Suprapubic skin (tissue), 4 donors: ENCODE results near the gene GALNT15. TPM values are rescaled to one million over a fixed set of nuclear protein-coding genes. Genes with fewer than 3 reads are reported as not detected.
A peak's percentile ranks its signal among the peaks of the same experiment; 100 is the strongest.

Experiments used
- DNase-seq, 2 donors: peaks; one replicate each; pipeline ENCODE4 v3.0.0-alpha.2; 2019; ENCODE audit warnings: low spot score in 2 of 2
- H3K27ac ChIP-seq: fragments of 200-600 bp; sonication (generic); one replicate; pipeline ENCODE4 v1.5.1; 2019
- H3K27me3 ChIP-seq: fragments of 200-600 bp; sonication (generic); one replicate; pipeline ENCODE4 v1.5.1; 2019
- H3K36me3 ChIP-seq: fragments of 200-600 bp; sonication (generic); one replicate; pipeline ENCODE4 v1.5.1; 2019
- H3K4me1 ChIP-seq: fragments of 200-600 bp; sonication (generic); one replicate; pipeline ENCODE4 v1.5.1; 2019
- H3K4me3 ChIP-seq: fragments of 200-600 bp; sonication (generic); one replicate; pipeline ENCODE4 v1.5.1; 2019; ENCODE audit warnings: mild to moderate bottlenecking
- H3K9me3 ChIP-seq: fragments of 200-600 bp; sonication (generic); one replicate; pipeline ENCODE4 v1.5.1; 2019
- EP300 ChIP-seq: sonication (generic); formaldehyde crosslinking; IDR thresholded peaks from one replicate; pipeline ENCODE4 v1.6.1; 2017; ENCODE audit warnings: antibody characterized with exemption
- POLR2A ChIP-seq, 2 donors: fragments of 450-650 bp; IDR thresholded peaks; one replicate each; pipeline ENCODE4 v1.6.1; 2017; ENCODE audit warnings: antibody characterized with exemption in 2 of 2, mild to moderate bottlenecking in 2 of 2, moderate library complexity in 2 of 2
- POLR2AphosphoS5 ChIP-seq, 3 donors: sonication (generic); formaldehyde crosslinking; IDR thresholded peaks; one replicate each; pipeline ENCODE4 v1.6.1; 2017; ENCODE audit warnings: antibody characterized with exemption in 3 of 3
- WGBS: methylation state at CpG from one replicate; pipeline ENCODE4 v1.1.5; 2018; 5-methylcytosine and 5-hydroxymethylcytosine counted together
- total RNA-seq, 4 donors: library from RNA; depleted of rRNA; stranded (reverse); fragments of >200 nt; gene quantifications; one replicate each; pipeline ENCODE4 v1.1.0, GENCODE V29; 2016
- TF ChIP-seq, protein P1 (sequence below), 2 donors: fragments of 200-600 bp in 1 of 2; fragments of 450-650 bp in 1 of 2; sonication (generic) in 1 of 2; IDR thresholded peaks; one replicate each; pipeline ENCODE4 v1.5.1; 2016 to 2019; ENCODE audit warnings: antibody characterized with exemption in 2 of 2, mild to moderate bottlenecking in 1 of 2, moderate library complexity in 1 of 2

GALNT15 gene
- total RNA-seq, 4 donors from 2014 or later, result 15.5 to 113 (median 49.1) TPM

DNA sequence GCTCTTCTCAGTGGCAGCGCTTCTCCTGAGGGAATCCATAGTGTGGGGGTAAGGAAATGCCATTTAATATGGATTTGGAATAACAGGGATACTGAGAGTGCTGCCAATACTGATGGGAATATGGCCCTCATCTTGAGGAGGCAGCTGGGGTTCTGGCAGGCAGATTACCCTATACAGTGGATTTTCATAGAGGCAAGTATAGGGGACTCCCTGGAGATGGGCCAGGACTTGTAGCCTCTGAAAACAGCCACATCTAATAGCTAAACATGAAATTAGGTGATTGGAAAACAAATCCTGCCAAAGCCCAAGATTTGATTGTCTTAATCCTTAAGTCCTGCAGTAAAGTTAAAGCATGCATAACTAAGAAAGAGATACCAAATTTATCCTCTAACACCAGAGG lies 59.3 kb downstream of the GALNT15 start:
- H3K4me1 ChIP-seq, result no peaks in the 10 kb centered on the region
- H3K36me3 ChIP-seq, result no peaks in the 10 kb centered on the region
- H3K27me3 ChIP-seq, result no peaks in the 10 kb centered on the region
- H3K27ac ChIP-seq, result no peak overlapping the region
- no peak overlapping the region for H3K4me3 ChIP-seq
- 100% methylated on average over 1 of the region's 1 CpG for WGBS
- TF ChIP-seq, protein P1, sequence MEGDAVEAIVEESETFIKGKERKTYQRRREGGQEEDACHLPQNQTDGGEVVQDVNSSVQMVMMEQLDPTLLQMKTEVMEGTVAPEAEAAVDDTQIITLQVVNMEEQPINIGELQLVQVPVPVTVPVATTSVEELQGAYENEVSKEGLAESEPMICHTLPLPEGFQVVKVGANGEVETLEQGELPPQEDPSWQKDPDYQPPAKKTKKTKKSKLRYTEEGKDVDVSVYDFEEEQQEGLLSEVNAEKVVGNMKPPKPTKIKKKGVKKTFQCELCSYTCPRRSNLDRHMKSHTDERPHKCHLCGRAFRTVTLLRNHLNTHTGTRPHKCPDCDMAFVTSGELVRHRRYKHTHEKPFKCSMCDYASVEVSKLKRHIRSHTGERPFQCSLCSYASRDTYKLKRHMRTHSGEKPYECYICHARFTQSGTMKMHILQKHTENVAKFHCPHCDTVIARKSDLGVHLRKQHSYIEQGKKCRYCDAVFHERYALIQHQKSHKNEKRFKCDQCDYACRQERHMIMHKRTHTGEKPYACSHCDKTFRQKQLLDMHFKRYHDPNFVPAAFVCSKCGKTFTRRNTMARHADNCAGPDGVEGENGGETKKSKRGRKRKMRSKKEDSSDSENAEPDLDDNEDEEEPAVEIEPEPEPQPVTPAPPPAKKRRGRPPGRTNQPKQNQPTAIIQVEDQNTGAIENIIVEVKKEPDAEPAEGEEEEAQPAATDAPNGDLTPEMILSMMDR (IDR thresholded peaks at IDR 0.05), result no peak
- TF ChIP-seq EP300 (no peak), POLR2AphosphoS5 (IDR thresholded peaks at IDR 0.05) (no peak), POLR2A (IDR thresholded peaks at IDR 0.05) (no peak)
- DNase-seq, result no peak
- no peaks in the 10 kb centered on the region for H3K9me3 ChIP-seq

DNA sequence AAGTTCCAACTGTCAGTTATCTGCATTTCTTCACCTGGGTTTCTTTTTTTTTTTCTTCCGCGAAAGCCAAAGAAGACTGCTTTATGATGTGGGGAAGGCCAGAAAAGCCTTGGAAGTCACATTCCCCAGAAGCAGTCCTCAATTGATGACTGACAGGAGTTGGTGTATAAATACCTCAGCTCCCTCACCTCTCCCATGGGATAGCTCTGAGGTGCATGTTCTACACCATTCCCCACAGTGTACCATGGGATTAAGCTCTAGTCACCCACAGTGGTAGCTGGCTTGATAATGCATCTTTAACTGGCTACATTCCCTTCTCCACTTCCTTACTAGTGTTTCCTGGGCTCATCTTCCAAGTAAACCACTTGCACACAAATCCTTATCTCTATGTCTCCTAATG lies 59.8 kb downstream of the GALNT15 start:
- 90% methylated on average over 2 of the region's 2 CpGs for WGBS
- DNase-seq, result no peak
- Histone ChIP-seq H3K27ac (no peak overlapping the region), H3K36me3 (no peaks in the 10 kb centered on the region), H3K27me3 (no peaks in the 10 kb centered on the region), H3K4me3 (no peak overlapping the region), H3K9me3 (no peaks in the 10 kb centered on the region), H3K4me1 (no peaks in the 10 kb centered on the region)
- TF ChIP-seq, protein P1 (IDR thresholded peaks at IDR 0.05), result no peak
- no peak for TF ChIP-seq POLR2A (IDR thresholded peaks at IDR 0.05)
- no peak for TF ChIP-seq EP300
- TF ChIP-seq POLR2AphosphoS5 (IDR thresholded peaks at IDR 0.05), result no peak

DNA sequence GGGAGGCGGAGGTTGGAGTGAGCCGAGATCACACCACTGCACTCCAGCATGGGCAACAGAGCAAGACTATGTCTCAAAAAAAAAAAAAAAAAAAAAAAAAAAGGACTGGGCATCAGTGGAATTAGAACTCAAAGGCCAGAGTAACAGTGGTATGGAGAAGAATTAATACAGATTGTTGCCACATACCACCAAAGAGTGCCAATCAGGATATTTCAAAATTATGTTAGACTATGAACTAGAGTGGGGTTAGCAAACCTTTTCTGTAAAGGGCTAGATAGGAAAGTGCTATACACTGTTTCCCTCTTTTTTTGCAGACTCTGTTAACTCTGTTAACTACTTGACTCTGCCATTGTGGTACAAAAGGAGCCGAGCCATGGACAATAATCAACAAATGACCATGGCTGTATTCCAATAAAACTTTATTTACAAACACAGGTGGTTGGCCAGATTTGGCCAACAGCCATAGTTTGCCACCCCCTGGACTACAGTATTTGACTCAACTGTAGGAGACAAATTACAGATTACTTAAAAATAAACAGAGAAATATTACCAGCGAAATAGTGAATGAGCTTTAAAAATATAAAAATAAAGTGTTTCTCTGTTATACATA lies 61.7 kb downstream of the GALNT15 start:
- Histone ChIP-seq H3K27me3 (no peaks in the 10 kb centered on the region), H3K9me3 (no peaks in the 10 kb centered on the region), H3K27ac (no peak overlapping the region), H3K36me3 (no peaks in the 10 kb centered on the region), H3K4me3 (no peak overlapping the region), H3K4me1 (peaks cover 7% of the 10 kb centered on the region)
- WGBS, result 88% methylated on average over 4 of the region's 4 CpGs
- TF ChIP-seq, protein P1 (IDR thresholded peaks at IDR 0.05), result no peak
- no peak for TF ChIP-seq EP300
- no peak for TF ChIP-seq POLR2AphosphoS5 (IDR thresholded peaks at IDR 0.05)
- TF ChIP-seq POLR2A (IDR thresholded peaks at IDR 0.05), result no peak
- no peak for DNase-seq

DNA sequence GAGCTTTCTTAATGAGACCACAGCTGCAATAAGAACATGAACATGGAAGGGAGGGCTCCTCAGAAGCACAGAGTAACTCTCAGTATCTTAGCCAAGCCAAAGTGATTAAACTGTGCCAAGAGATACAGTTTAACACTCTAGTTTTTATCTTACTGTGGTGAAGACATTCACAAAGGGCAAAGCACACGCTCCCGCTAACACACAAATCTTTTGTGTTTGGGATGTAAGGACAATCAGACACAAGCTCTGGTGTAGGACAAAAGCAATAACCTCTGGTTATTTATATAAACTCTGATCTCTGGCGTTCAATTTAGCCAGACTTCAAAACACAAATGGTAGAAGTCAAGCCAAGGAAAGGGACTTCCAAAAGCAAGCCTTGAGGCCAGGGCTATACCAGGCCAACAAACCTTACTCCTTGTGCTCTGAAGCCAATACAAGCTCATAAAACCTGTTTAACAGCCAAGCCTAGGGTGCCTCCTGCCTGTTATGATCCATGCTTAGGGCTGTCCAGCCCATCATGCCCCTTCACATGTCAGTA lies 62.4 kb downstream of the GALNT15 start:
- 76% methylated on average over 3 of the region's 3 CpGs for WGBS
- DNase-seq, result no peak
- Histone ChIP-seq H3K4me1 (peaks cover 7% of the 10 kb centered on the region), H3K9me3 (no peaks in the 10 kb centered on the region), H3K27me3 (no peaks in the 10 kb centered on the region), H3K4me3 (no peak overlapping the region), H3K27ac (no peak overlapping the region), H3K36me3 (no peaks in the 10 kb centered on the region)
- TF ChIP-seq, protein P1 (IDR thresholded peaks at IDR 0.05), result no peak
- TF ChIP-seq POLR2AphosphoS5 (IDR thresholded peaks at IDR 0.05), result no peak
- no peak for TF ChIP-seq EP300
- no peak for TF ChIP-seq POLR2A (IDR thresholded peaks at IDR 0.05)

DNA sequence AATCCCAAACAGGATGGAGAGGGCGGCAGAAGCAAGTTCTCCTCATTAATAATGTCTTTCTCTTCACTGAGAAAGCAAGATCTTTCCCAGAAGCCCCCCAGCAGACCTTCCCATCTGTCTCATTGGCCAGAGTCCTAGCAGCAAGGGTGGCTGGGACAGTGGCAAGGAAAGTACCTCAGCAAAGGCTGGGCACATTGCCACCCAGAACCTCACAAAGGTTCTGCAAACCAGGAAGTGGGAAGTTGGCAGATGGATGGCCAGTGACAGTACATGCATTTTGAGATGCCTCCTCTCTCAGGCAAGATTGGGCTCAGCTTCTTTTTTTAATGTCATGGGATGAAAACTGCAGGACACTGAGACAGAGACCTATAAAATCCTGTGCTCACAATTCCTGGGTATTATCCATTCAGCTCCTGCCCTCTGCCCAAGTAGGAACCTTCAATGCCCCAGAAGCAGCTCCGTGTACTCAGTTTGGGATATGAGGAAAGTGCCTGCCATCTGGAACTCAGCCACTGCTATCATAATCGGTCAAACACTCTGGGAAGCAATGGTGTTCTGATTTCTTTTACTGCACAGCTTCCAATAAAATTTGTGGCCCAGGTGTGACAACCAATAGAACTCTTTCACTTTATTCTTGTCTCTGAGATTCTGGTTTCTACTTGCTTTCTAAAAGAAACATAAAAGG lies 64.7 kb downstream of the GALNT15 start:
- H3K4me1 ChIP-seq, result peaks cover 7% of the 10 kb centered on the region
- no peak for TF ChIP-seq POLR2AphosphoS5 (IDR thresholded peaks at IDR 0.05)
- TF ChIP-seq, protein P1 (IDR thresholded peaks at IDR 0.05), result no peak
- no peak for TF ChIP-seq POLR2A (IDR thresholded peaks at IDR 0.05)
- no peak for TF ChIP-seq EP300
- H3K4me3 ChIP-seq, result no peak overlapping the region
- DNase-seq, result no peak
- no peaks in the 10 kb centered on the region for H3K36me3 ChIP-seq
- peak overlapping the region; percentile 71 for H3K27ac ChIP-seq
- H3K9me3 ChIP-seq, result no peaks in the 10 kb centered on the region
- WGBS, result 61% methylated on average over 3 of the region's 3 CpGs
- H3K27me3 ChIP-seq, result no peaks in the 10 kb centered on the region
